HG02938 (cell line): Measurements from ENCODE around the gene FBXW9.
A peak's percentile ranks its signal among the peaks of the same experiment; 100 is the strongest.
"Not testable (repeated sequence)": the region's sequence is repeated elsewhere in the genome, so short reads cannot be mapped to it uniquely, and the experiment has no call there.

Source experiments
- ATAC-seq: cut with Tn5 transposase; IDR thresholded peaks from one replicate; pipeline ENCODE4 v1.9.1; 2021; ENCODE audit warnings: mild to moderate bottlenecking, moderate library complexity; ENCODE audit not compliant: unreplicated experiment

FBXW9 gene

GRCh38 chr19:12715929-12716328, 19.5 kb upstream of the FBXW9 start:
- no peak for ATAC-seq

- ATAC-seq, result no peak
Observed at GRCh38 chr19:12715102-12715501, 18.7 kb upstream of the FBXW9 start.

GRCh38 chr19:12713304-12713703, 16.9 kb upstream of the FBXW9 start:
- ATAC-seq, result not testable (repeated sequence)

GRCh38 chr19:12712077-12712476, 15.6 kb upstream of the FBXW9 start:
- ATAC-seq, result not testable (repeated sequence)

- no peak for ATAC-seq
Observed at GRCh38 chr19:12711187-12711586, 14.8 kb upstream of the FBXW9 start.

- ATAC-seq, result no peak
Observed at GRCh38 chr19:12708641-12709040, 12.2 kb upstream of the FBXW9 start.

GRCh38 chr19:12706332-12706718, 9.9 kb upstream of the FBXW9 start:
- ATAC-seq, result no peak

- ATAC-seq, result no peak
Observed at GRCh38 chr19:12705654-12706331, 9.4 kb upstream of the FBXW9 start.

- no peak for ATAC-seq
Observed at GRCh38 chr19:12705169-12705568, 8.7 kb upstream of the FBXW9 start.

- ATAC-seq, result no peak
Observed at GRCh38 chr19:12703046-12703445, 6.6 kb upstream of the FBXW9 start.

GRCh38 chr19:12701596-12702282, 5.3 kb upstream of the FBXW9 start:
- no peak for ATAC-seq

GRCh38 chr19:12698138-12698537, 1.7 kb upstream of the FBXW9 start:
- no peak for ATAC-seq

GRCh38 chr19:12697425-12697824, 994 bp upstream of the FBXW9 start:
- not testable (repeated sequence) for ATAC-seq

GRCh38 chr19:12695997-12696365, 450 bp downstream of the FBXW9 start:
- peak; percentile 20 for ATAC-seq

GRCh38 chr19:12695514-12695913, 917 bp downstream of the FBXW9 start:
- ATAC-seq, result no peak

GRCh38 chr19:12695096-12695495, 1.3 kb downstream of the FBXW9 start:
- no peak for ATAC-seq

GRCh38 chr19:12694641-12695040, 1.8 kb downstream of the FBXW9 start:
- ATAC-seq, result no peak

- no peak for ATAC-seq
Observed at GRCh38 chr19:12692960-12693359, 3.5 kb downstream of the FBXW9 start.

GRCh38 chr19:12689581-12690216, 6.7 kb downstream of the FBXW9 start:
- no peak for ATAC-seq

GRCh38 chr19:12689012-12689411, 7.4 kb downstream of the FBXW9 start:
- no peak for ATAC-seq

- no peak for ATAC-seq
Observed at GRCh38 chr19:12687496-12688196, 8.8 kb downstream of the FBXW9 start, which contains the start of gene GNG14. Gene GNG14, plus strand, starts transcription at chr19:12687998. Its CDS starts 51 bp downstream, at chr19:12688049.
